Smooth muscle cell (in vitro differentiated cells): ENCODE results near the gene NFKB2. TPM values are rescaled to one million over a fixed set of nuclear protein-coding genes. Genes with fewer than 3 reads are reported as not detected.

Experiments used
- DNase-seq: peaks from one replicate; lab custom pipeline; 2025; ENCODE audit not compliant: unreplicated experiment; lab: John Stamatoyannopoulos, UW
- H2AFZ ChIP-seq: fragments of 200-600 bp; sonication (generic); 2 replicates; pipeline ENCODE4 v1.6.0; 2016; ENCODE audit warnings: antibody characterized with exemption, low read depth, mild to moderate bottlenecking
- H3F3A ChIP-seq: fragments of 200-600 bp; sonication (generic); 2 replicates; pipeline ENCODE4 v1.6.0; 2017; ENCODE audit warnings: antibody characterized with exemption, low read depth
- H3K27ac ChIP-seq: fragments of 200-600 bp; sonication (generic); 2 replicates; pipeline ENCODE4 v1.5.1; 2016; ENCODE audit warnings: low read depth, mild to moderate bottlenecking
- H3K27me3 ChIP-seq: fragments of 200-600 bp; sonication (generic); 2 replicates; pipeline ENCODE4 v1.6.1; 2016; ENCODE audit warnings: low read depth, mild to moderate bottlenecking
- H3K36me3 ChIP-seq: fragments of 200-600 bp; sonication (generic); 2 replicates; pipeline ENCODE4 v1.5.1; 2016; ENCODE audit warnings: low read depth
- H3K4me1 ChIP-seq: fragments of 200-600 bp; sonication (generic); 2 replicates; pipeline ENCODE4 v1.5.1; 2016; ENCODE audit warnings: low read depth
- H3K4me2 ChIP-seq: fragments of 200-600 bp; sonication (generic); 2 replicates; pipeline ENCODE4 v1.6.0; 2016; ENCODE audit warnings: mild to moderate bottlenecking
- H3K4me3 ChIP-seq: fragments of 200-600 bp; sonication (generic); 2 replicates; pipeline ENCODE4 v1.5.1; 2016; ENCODE audit warnings: mild to moderate bottlenecking
- H3K79me2 ChIP-seq: fragments of 200-600 bp; sonication (generic); 2 replicates; pipeline ENCODE4 v1.6.0; 2016; ENCODE audit warnings: low read depth, mild to moderate bottlenecking
- H3K9ac ChIP-seq: fragments of 200-600 bp; sonication (generic); 2 replicates; pipeline ENCODE4 v1.6.0; 2016; ENCODE audit warnings: low read depth
- H3K9me3 ChIP-seq: fragments of 200-600 bp; sonication (generic); replicated peaks from 2 replicates; pipeline ENCODE4 v1.5.1; 2016; ENCODE audit warnings: low read depth
- H4K20me1 ChIP-seq: fragments of 200-600 bp; sonication (generic); 2 replicates; pipeline ENCODE4 v1.6.0; 2016; ENCODE audit warnings: low read depth
- WGBS: methylation state at CpG from one replicate; pipeline ENCODE4 v1.1.7; 2016; ENCODE audit warnings: low lambda C conversion rate; 5-methylcytosine and 5-hydroxymethylcytosine counted together
- polyA plus RNA-seq: library from polyadenylated mRNA; unstranded; fragments of >200 nt; fragmentation: Nextera tagmentation; extraction: Ambion mirVana; gene quantifications from 2 replicates; pipeline ENCODE4 v1.2.1, GENCODE V29; 2016
- total RNA-seq: library from RNA; depleted of rRNA; stranded (reverse); fragments of >200 nt; gene quantifications from 2 replicates; pipeline ENCODE4 v1.2.3, GENCODE V29; 2014
- TF ChIP-seq, protein P1 (sequence below): fragments of 200-600 bp; sonication (generic); IDR thresholded peaks from 2 replicates; pipeline ENCODE4 v1.5.1; 2017; ENCODE audit warnings: borderline replicate concordance, mild to moderate bottlenecking, antibody characterized with exemption; ENCODE audit not compliant: insufficient read depth, poor library complexity, severe bottlenecking

NFKB2 gene
- total and polyA plus RNA-seq, 2 experiments from 2014 or later = 32.6 to 38.1 TPM

DNA sequence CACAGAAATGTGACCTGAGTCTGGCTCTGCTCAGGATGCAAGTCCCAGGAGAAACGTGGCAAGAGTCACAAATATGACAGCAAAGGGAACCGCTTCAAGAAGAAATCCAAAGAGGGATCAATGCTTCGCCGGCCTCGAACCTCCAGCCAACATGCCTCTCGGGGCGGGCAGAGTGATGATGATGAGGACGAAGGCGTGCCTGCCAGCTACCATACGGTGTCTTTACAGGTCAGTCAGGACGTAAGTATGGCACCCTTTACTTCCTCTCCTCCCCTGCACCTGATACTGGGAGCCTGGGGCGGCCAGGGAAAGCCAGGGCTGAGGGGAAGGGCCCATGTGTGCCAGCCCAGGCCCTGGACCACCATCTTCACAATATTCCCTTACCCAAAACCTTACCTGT, 18.6 kb upstream of the NFKB2 start:
- Histone ChIP-seq H3K9ac (no peak overlapping the region), H3K36me3 (peaks cover 11% of the 10 kb centered on the region), H3K27me3 (no peaks in the 10 kb centered on the region), H3K4me1 (no peaks in the 10 kb centered on the region), H2AFZ (no peak overlapping the region), H3K4me2 (no peak overlapping the region), H3K4me3 (no peak overlapping the region), H4K20me1 (peaks cover 13% of the 10 kb centered on the region), H3K79me2 (no peaks in the 10 kb centered on the region), H3F3A (no peaks in the 10 kb centered on the region), H3K27ac (no peak overlapping the region), H3K9me3 (no peaks in the 10 kb centered on the region)
- 96% methylated on average over 12 of the region's 12 CpGs for WGBS
- TF ChIP-seq, protein P1, sequence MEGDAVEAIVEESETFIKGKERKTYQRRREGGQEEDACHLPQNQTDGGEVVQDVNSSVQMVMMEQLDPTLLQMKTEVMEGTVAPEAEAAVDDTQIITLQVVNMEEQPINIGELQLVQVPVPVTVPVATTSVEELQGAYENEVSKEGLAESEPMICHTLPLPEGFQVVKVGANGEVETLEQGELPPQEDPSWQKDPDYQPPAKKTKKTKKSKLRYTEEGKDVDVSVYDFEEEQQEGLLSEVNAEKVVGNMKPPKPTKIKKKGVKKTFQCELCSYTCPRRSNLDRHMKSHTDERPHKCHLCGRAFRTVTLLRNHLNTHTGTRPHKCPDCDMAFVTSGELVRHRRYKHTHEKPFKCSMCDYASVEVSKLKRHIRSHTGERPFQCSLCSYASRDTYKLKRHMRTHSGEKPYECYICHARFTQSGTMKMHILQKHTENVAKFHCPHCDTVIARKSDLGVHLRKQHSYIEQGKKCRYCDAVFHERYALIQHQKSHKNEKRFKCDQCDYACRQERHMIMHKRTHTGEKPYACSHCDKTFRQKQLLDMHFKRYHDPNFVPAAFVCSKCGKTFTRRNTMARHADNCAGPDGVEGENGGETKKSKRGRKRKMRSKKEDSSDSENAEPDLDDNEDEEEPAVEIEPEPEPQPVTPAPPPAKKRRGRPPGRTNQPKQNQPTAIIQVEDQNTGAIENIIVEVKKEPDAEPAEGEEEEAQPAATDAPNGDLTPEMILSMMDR = no peak
- no peak for DNase-seq

DNA sequence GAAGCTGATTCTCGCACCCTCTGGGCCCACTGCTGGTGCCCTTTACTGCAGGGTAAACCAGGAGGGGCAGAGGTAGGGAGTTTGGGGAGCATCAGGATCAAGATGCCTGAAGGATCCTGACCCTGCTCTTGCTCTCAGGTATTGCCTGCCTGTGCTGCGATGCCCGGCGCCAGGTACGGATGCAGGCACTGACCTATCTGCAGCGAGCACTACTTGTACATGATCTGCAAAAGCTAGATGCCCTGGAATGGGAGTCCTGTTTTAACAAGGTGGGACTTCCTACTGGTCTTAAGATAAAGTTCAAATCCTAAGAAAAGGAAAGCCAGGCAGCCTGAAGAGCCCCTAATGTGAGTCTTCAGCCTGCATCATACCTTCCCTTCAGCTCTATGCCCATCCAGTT, 16.1 kb upstream of the NFKB2 start:
- peaks cover 8% of the 10 kb centered on the region for H3F3A ChIP-seq
- no peaks in the 10 kb centered on the region for H3K27me3 ChIP-seq
- no peak overlapping the region for H3K27ac ChIP-seq
- TF ChIP-seq, protein P1 = no peak
- H3K36me3 ChIP-seq = no peaks in the 10 kb centered on the region
- H4K20me1 ChIP-seq = peaks cover 4% of the 10 kb centered on the region
- H3K79me2 ChIP-seq = no peaks in the 10 kb centered on the region
- no peak for DNase-seq
- H3K9ac ChIP-seq = no peak overlapping the region
- H3K4me1 ChIP-seq = no peaks in the 10 kb centered on the region
- H3K4me3 ChIP-seq = no peak overlapping the region
- no peak overlapping the region for H3K4me2 ChIP-seq
- no peak overlapping the region for H2AFZ ChIP-seq
- no peaks in the 10 kb centered on the region for H3K9me3 ChIP-seq
- WGBS = 96% methylated on average over 6 of the region's 6 CpGs

GRCh38 chr10:102381983-102382382, 13.5 kb upstream of the NFKB2 start:
- no peaks in the 10 kb centered on the region for H3K79me2 ChIP-seq
- no peak for DNase-seq
- H3K36me3 ChIP-seq = no peaks in the 10 kb centered on the region
- WGBS = 94% methylated on average over 9 of the region's 9 CpGs
- TF ChIP-seq, protein P1 = no peak
- no peaks in the 10 kb centered on the region for H3K27me3 ChIP-seq
- H4K20me1 ChIP-seq = no peaks in the 10 kb centered on the region
- H3K27ac ChIP-seq = no peak overlapping the region
- H3F3A ChIP-seq = peaks cover 18% of the 10 kb centered on the region
- no peak overlapping the region for H3K9ac ChIP-seq
- no peak overlapping the region for H2AFZ ChIP-seq
- H3K4me1 ChIP-seq = no peaks in the 10 kb centered on the region
- H3K9me3 ChIP-seq = no peaks in the 10 kb centered on the region
- H3K4me2 ChIP-seq = no peak overlapping the region
- no peak overlapping the region for H3K4me3 ChIP-seq

- Histone ChIP-seq H3K4me2 (no peak overlapping the region), H3K9ac (no peak overlapping the region), H4K20me1 (no peaks in the 10 kb centered on the region), H3K36me3 (no peaks in the 10 kb centered on the region), H2AFZ (no peak overlapping the region), H3K9me3 (no peaks in the 10 kb centered on the region), H3K4me1 (no peaks in the 10 kb centered on the region), H3K79me2 (no peaks in the 10 kb centered on the region), H3F3A (peaks cover 18% of the 10 kb centered on the region), H3K27me3 (no peaks in the 10 kb centered on the region), H3K27ac (no peak overlapping the region), H3K4me3 (no peak overlapping the region)
- DNase-seq = no peak
- TF ChIP-seq, protein P1 = no peak
- WGBS = 94% methylated on average over 8 of the region's 8 CpGs
Measured at GRCh38 chr10:102382871-102383270, 12.6 kb upstream of the NFKB2 start.
